C4-2B (cell line): ENCODE measurements around the gene PIK3R4.

Source experiments
- H3K27ac ChIP-seq: fragments of 450-650 bp; 2 replicates; pipeline ENCODE4 v1.5.1; 2017
- ZFX ChIP-seq: fragments of 450-650 bp; IDR thresholded peaks from 2 replicates; pipeline ENCODE4 v1.6.1; 2017
- TF ChIP-seq, protein P1 (sequence below): fragments of 450-650 bp; conservative IDR thresholded peaks from 2 replicates; pipeline ENCODE4 v1.5.1; 2017; ENCODE audit warnings: mild to moderate bottlenecking

PIK3R4 gene

DNA sequence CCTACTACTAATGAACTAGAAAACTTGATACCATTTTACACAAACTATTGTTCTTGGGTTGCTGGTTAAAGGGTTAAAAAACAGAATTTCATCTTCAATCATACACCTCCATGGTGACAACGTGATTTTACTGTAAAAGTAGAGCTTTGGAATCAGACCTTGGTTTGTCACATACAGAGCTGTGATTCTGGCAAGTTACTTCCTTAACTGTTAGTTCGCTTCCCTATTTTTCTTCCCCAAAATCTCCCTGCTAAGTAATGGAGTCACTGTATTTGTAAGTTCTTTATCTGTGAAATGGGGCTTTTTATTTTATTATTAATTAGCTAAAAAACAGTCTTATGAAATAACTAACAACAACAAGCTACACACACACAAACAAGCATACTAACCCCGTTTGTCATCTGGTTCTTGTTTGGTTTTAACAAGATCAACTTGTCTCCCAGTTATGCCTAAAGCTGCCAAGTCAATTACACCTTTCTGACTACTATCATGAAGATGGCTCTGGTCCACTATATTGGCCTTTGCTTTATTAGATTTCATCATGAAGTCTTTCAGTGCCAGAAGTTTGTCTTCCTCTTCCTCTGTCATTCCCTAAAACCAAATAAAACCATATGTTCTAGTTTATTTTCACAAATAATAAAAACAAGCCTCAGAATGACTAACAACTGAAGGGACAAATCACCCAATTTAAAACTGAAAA, 38.6 kb downstream of the PIK3R4 start:
- H3K27ac ChIP-seq, result no peak overlapping the region
- TF ChIP-seq, protein P1, sequence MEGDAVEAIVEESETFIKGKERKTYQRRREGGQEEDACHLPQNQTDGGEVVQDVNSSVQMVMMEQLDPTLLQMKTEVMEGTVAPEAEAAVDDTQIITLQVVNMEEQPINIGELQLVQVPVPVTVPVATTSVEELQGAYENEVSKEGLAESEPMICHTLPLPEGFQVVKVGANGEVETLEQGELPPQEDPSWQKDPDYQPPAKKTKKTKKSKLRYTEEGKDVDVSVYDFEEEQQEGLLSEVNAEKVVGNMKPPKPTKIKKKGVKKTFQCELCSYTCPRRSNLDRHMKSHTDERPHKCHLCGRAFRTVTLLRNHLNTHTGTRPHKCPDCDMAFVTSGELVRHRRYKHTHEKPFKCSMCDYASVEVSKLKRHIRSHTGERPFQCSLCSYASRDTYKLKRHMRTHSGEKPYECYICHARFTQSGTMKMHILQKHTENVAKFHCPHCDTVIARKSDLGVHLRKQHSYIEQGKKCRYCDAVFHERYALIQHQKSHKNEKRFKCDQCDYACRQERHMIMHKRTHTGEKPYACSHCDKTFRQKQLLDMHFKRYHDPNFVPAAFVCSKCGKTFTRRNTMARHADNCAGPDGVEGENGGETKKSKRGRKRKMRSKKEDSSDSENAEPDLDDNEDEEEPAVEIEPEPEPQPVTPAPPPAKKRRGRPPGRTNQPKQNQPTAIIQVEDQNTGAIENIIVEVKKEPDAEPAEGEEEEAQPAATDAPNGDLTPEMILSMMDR, result no peak
- no peak for TF ChIP-seq ZFX

DNA sequence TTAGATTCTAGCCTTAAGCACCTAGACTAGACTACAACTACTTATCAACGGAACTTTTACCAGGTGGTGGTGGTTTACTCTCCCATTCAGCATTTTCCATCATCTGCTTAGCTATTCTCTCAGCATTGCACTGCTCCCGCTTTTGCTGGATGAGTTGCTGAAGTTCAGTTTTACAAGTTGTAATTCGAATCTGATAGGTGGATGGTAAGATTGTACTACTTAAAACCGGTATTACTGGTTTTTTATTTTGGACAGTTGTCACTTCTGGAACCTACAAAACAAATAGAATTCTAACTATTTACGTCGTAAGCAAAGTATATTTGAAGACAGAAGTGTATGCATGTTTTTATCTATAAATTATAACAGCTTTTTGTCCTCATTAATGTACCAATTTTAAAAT, 41.1 kb downstream of the PIK3R4 start:
- no peak overlapping the region for H3K27ac ChIP-seq
- no peak for TF ChIP-seq ZFX
- TF ChIP-seq, protein P1, result no peak

DNA sequence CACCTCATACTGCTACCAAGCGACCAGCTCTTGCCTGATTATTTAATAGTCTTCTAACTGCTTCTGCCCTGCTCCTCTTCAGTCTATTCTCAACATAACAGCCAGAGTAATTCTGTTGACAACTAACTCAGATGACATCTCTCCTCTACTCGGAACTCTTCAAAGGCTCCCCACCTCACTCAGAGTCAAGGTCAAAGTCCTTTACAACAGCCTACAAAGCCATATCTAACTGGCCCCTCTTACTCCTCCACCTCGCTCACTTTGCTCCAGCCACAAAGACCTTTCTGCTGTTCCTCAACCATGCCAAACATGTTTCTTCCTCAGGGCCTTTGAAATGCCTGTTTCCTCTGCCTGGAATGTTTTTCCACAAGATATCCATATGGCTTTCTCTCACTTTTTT, 43.6 kb downstream of the PIK3R4 start:
- TF ChIP-seq, protein P1, result no peak
- no peak for TF ChIP-seq ZFX

DNA sequence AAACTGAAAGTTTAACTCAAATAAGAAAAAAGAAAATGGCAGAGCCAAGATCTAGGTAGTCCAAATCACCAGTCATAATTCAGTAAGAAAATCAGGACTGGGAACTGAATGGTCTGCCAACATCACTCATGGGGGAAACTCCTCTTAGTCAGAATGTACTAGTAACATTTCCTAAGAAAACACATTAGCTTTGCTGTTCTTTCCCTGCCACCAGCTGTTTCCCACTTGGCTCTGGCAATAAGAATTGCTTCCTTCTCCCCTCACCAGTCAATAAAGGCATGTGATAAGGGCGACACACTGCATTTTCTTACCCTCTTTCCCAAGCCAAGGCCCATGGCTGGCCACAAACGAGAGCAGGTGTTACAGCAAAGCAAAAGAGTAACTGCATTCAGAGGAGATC, 46.1 kb downstream of the PIK3R4 start:
- no peak overlapping the region for H3K27ac ChIP-seq
- no peak for TF ChIP-seq ZFX
- TF ChIP-seq, protein P1, result no peak

More for the DNA sequence above, 43.6 kb downstream of the PIK3R4 start:
- no peak overlapping the region for H3K27ac ChIP-seq

DNA sequence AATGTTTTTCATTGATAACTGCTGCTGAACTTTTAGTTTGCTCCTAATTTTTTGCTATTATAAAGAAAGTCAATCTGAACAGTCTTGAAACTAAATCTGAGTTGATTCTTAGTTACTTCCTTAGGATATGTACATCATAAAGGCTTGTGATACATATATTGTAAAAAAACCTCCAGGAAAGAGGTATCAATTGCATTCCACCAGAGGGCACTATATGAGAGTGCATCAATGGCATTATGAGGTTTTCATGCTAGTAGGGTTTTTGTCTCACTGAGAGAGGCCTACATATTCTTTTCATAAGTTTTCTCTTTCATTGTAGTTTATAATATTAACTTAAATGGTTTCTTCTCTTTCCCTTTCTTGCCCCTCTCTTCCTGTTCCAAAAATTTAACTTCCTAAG, 46.9 kb downstream of the PIK3R4 start:
- no peak for TF ChIP-seq ZFX
- TF ChIP-seq, protein P1, result peak; percentile 77
- no peak overlapping the region for H3K27ac ChIP-seq

DNA sequence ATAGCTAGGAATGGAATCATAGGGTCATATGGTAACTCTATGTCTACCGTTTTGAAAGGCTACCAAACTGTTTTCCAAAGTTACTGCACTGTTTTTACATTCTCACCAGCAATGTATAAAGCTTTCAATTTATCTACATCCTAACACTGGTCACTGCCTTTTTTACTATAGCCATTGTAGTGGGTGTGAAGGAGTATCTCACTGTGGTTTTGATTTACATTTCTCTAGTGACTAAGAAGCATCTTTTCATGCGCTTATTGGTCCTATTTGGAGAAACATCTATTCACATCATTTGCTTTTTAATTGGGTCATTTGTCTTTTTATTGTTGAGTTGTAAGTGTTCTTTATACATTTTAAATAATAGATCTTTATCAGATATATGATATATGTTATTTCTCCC, 53.3 kb downstream of the PIK3R4 start:
- no peak overlapping the region for H3K27ac ChIP-seq
- TF ChIP-seq, protein P1, result no peak
- TF ChIP-seq ZFX, result no peak

DNA sequence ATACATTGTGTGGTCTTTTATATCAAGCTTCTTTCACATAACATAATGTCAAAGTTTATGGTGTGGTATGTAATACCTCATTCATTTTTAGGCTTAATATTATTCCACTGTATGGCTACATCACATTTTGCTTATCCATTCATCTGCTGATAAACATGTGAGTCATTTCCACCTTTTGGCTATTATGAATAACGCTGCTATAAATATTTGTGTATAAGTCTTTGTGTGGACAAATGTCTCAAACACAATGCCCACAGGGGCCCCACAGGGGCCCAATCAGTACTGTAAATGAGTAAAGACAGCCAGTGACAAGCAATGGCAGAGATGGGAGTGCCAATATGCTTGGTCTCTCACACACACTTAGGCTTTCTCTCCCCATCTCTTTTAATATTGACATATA, 54.2 kb downstream of the PIK3R4 start:
- H3K27ac ChIP-seq, result no peak overlapping the region
- TF ChIP-seq, protein P1, result no peak
- TF ChIP-seq ZFX, result no peak
